Testis (tissue), 2 donors: ENCODE data around the gene TNN.

Source experiments
- POLR2A ChIP-seq: fragments of 450-650 bp; IDR thresholded peaks from one replicate; pipeline ENCODE4 v1.6.1; 2017; ENCODE audit warnings: antibody characterized with exemption, mild to moderate bottlenecking, moderate library complexity
- TF ChIP-seq, protein P1 (sequence below), 3 experiments: fragments of 450-650 bp in 2 of 3; fragments of 200-600 bp in 1 of 3; sonication (generic) in 1 of 3; IDR thresholded peaks; one replicate each; pipeline ENCODE4 v1.5.1; 2016 to 2019; ENCODE audit warnings: antibody characterized with exemption in 3 of 3, mild to moderate bottlenecking in 2 of 3, moderate library complexity in 1 of 3

DNA sequence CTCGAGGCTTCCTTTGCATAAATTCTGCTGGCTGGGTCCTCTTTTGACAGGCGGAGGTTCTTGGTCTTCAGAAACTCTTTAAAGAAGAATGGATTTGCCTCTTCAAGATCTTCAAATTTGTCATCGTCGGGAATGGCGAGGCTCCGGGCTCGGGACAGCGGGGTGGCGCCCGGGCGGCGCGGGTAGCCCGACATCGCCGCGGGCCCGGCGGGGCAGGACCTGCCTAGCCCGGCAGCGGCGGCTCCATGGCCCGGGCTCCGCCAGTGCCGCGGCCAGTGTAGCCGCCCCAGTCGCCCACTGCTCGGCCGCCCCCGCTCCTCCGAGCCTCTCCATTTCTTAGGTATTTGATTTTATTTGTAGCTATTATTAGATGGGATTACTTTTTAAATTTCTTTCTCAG lies 22.1 kb upstream of the TNN start:
- TF ChIP-seq, protein P1, sequence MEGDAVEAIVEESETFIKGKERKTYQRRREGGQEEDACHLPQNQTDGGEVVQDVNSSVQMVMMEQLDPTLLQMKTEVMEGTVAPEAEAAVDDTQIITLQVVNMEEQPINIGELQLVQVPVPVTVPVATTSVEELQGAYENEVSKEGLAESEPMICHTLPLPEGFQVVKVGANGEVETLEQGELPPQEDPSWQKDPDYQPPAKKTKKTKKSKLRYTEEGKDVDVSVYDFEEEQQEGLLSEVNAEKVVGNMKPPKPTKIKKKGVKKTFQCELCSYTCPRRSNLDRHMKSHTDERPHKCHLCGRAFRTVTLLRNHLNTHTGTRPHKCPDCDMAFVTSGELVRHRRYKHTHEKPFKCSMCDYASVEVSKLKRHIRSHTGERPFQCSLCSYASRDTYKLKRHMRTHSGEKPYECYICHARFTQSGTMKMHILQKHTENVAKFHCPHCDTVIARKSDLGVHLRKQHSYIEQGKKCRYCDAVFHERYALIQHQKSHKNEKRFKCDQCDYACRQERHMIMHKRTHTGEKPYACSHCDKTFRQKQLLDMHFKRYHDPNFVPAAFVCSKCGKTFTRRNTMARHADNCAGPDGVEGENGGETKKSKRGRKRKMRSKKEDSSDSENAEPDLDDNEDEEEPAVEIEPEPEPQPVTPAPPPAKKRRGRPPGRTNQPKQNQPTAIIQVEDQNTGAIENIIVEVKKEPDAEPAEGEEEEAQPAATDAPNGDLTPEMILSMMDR (IDR thresholded peaks at IDR 0.05) = no peak
- TF ChIP-seq POLR2A = no peak
